AG04450 (cell line): ENCODE results near the gene FBXO24. TPM values are rescaled to one million over a fixed set of nuclear protein-coding genes. Genes with fewer than 3 reads are reported as not detected.
"Not testable (repeated sequence)": the region's sequence is repeated elsewhere in the genome, so short reads cannot be mapped to it uniquely, and the experiment has no call there.

Experiments used
- CTCF ChIA-PET: fragments of 300-600, 350-600 bp; formaldehyde crosslinking; extraction: SDS; loops from one replicate; lab custom pipeline; 2022; ENCODE audit warnings: antibody characterized with exemption, inconsistent platforms; lab: Charles Lee
- POLR2A ChIA-PET: fragments of 350-600 bp; formaldehyde crosslinking; extraction: SDS; loops from one replicate; lab custom pipeline; 2021; ENCODE audit warnings: antibody characterized with exemption, inconsistent platforms; lab: Yijun Ruan, JAX
- DNase-seq: peaks from one replicate; pipeline ENCODE4 v3.0.0-alpha.2; 2011; ENCODE audit warnings: low read depth, low spot score
- H3K27ac ChIP-seq: one replicate; pipeline ENCODE4 v1.5.1; 2012; ENCODE audit warnings: low read depth, low read length, control low read depth
- H3K27me3 ChIP-seq: one replicate; pipeline ENCODE4 v1.6.0; 2012; ENCODE audit warnings: low read length; ENCODE audit not compliant: control insufficient read depth, insufficient read depth
- H3K4me3 ChIP-seq: 2 replicates; pipeline ENCODE4 v1.5.1; 2011; ENCODE audit warnings: mild to moderate bottlenecking, low read depth, low read length, control low read depth
- H3K9me3 ChIP-seq: 2 replicates; pipeline ENCODE4 v1.5.1; 2012; ENCODE audit warnings: low read length; ENCODE audit not compliant: control insufficient read depth, insufficient read depth
- CTCF ChIP-seq: IDR thresholded peaks from 2 replicates; pipeline ENCODE4 v1.5.1; 2011; ENCODE audit warnings: low read depth, low read length, control low read depth, inconsistent platforms
- polyA plus RNA-seq: library from polyadenylated mRNA; depleted of rRNA; stranded (reverse); fragments of >200 nt; gene quantifications from 2 replicates; pipeline ENCODE4 v1.2.3, GENCODE V29; 2011

FBXO24 gene
- polyA plus RNA-seq, 1 experiment = 0.29 TPM

GRCh38 chr7:100547872-100548271 lies 38.3 kb upstream of the FBXO24 start:
- no peaks in the 10 kb centered on the region for H3K27me3 ChIP-seq
- no peak overlapping the region for H3K27ac ChIP-seq
- no peak for TF ChIP-seq CTCF
- ChIA-PET CTCF (interaction anchor here (0.6 to 7.7 kb wide), 5 partner anchors 13 to 77 kb away, joined by 5 to 72 read pairs (median 10); no protein-coding TSS in a partner anchor), POLR2A (no interaction called here)
- H3K4me3 ChIP-seq = no peak overlapping the region
- H3K9me3 ChIP-seq = no peaks in the 10 kb centered on the region
- DNase-seq = no peak

GRCh38 chr7:100548446-100548845 lies 37.7 kb upstream of the FBXO24 start:
- CTCF ChIA-PET = interaction anchor here (2.1 to 7.7 kb wide), 4 partner anchors 12 to 78 kb away, joined by 8 to 72 read pairs (median 17); no protein-coding TSS in a partner anchor
- H3K27me3 ChIP-seq, H3K9me3 ChIP-seq, H3K4me3 ChIP-seq, H3K27ac ChIP-seq, DNase-seq: not testable (repeated sequence)
- POLR2A ChIA-PET = interaction anchor here (0.6 kb wide), 1 partner anchor 36 kb away, joined by 3 read pairs; no protein-coding TSS in a partner anchor

GRCh38 chr7:100552532-100552931 lies 33.6 kb upstream of the FBXO24 start:
- Histone ChIP-seq H3K9me3 (no peaks in the 10 kb centered on the region), H3K27me3 (no peaks in the 10 kb centered on the region), H3K4me3 (no peak overlapping the region), H3K27ac (no peak overlapping the region)
- no peak for TF ChIP-seq CTCF
- CTCF ChIA-PET = no interaction called here
- POLR2A ChIA-PET = interaction anchor here (0.6 kb wide), 1 partner anchor 87 kb away, joined by 3 read pairs; no protein-coding TSS in a partner anchor
- no peak for DNase-seq

GRCh38 chr7:100553032-100553431 lies 33.1 kb upstream of the FBXO24 start:
- ChIA-PET CTCF (no interaction called here), POLR2A (interaction anchor here (0.6 kb wide), 1 partner anchor 88 kb away, joined by 3 read pairs; no protein-coding TSS in a partner anchor)
- H3K27me3 ChIP-seq = no peaks in the 10 kb centered on the region
- H3K4me3 ChIP-seq = no peak overlapping the region
- TF ChIP-seq CTCF = no peak
- H3K27ac ChIP-seq = no peak overlapping the region
- DNase-seq = no peak
- no peaks in the 10 kb centered on the region for H3K9me3 ChIP-seq

GRCh38 chr7:100555701-100556100 lies 30.4 kb upstream of the FBXO24 start:
- Histone ChIP-seq H3K27me3 (no peaks in the 10 kb centered on the region), H3K4me3 (no peak overlapping the region), H3K9me3 (no peaks in the 10 kb centered on the region), H3K27ac (no peak overlapping the region)
- DNase-seq = no peak
- CTCF ChIA-PET = interaction anchor here (1.0 to 2.5 kb wide), 4 partner anchors 8 to 170 kb away, joined by 3 to 10 read pairs (median 6); no protein-coding TSS in a partner anchor
- no peak for TF ChIP-seq CTCF
- POLR2A ChIA-PET = interaction anchor here (0.5 to 1.0 kb wide), 2 partner anchors 31 to 79 kb away, joined by 4 to 12 read pairs; partner anchors contain the start of gene FBXO24
